Astrocyte of the spinal cord (primary cell): ENCODE measurements around the gene INSC.

Experiments used
- DNase-seq: peaks from one replicate; pipeline ENCODE4 v3.0.0; 2011; ENCODE audit warnings: low read depth, low spot score
- H3K4me3 ChIP-seq: 2 replicates; pipeline ENCODE4 v1.5.1; 2011; ENCODE audit warnings: low read depth, mild to moderate bottlenecking, low read length, moderate library complexity
- CTCF ChIP-seq: IDR thresholded peaks from 2 replicates; pipeline ENCODE4 v1.5.1; 2012; ENCODE audit warnings: low read depth, mild to moderate bottlenecking, low read length, inconsistent platforms
- in situ Hi-C: cut with HindIII; loops from 2 replicates; pipeline ENCODE4 v1.10.0; 2017; ENCODE audit warnings: low sequenced_read_pairs

The INSC gene

GRCh38 chr11:15200696-15201095 lies 86.0 kb downstream of the INSC start:
- no peak for TF ChIP-seq CTCF
- in situ Hi-C loops, result no loop called here
- no peak for DNase-seq
- no peak overlapping the region for H3K4me3 ChIP-seq

GRCh38 chr11:15201586-15201985 lies 86.9 kb downstream of the INSC start:
- DNase-seq, result no peak
- no peak for TF ChIP-seq CTCF
- no peak overlapping the region for H3K4me3 ChIP-seq
- in situ Hi-C loops, result no loop called here

GRCh38 chr11:15202626-15203025 lies 87.9 kb downstream of the INSC start:
- in situ Hi-C loops, result no loop called here
- no peak for TF ChIP-seq CTCF

GRCh38 chr11:15204711-15205110 lies 90.0 kb downstream of the INSC start:
- no peak for DNase-seq
- in situ Hi-C loops, result no loop called here
- no peak overlapping the region for H3K4me3 ChIP-seq
- TF ChIP-seq CTCF, result no peak

More at GRCh38 chr11:15202626-15203025, 87.9 kb downstream of the INSC start:
- H3K4me3 ChIP-seq, result no peak overlapping the region
- no peak for DNase-seq

- in situ Hi-C loops, result no loop called here
- H3K4me3 ChIP-seq, result no peak overlapping the region
- DNase-seq, result no peak
- no peak for TF ChIP-seq CTCF
Measured at GRCh38 chr11:15206791-15207190, 92.1 kb downstream of the INSC start.

- DNase-seq, result peak; percentile 68
- in situ Hi-C loops, result no loop called here
- TF ChIP-seq CTCF, result peak; percentile 85
- H3K4me3 ChIP-seq, result no peak overlapping the region
Measured at GRCh38 chr11:15208378-15209222, 93.9 kb downstream of the INSC start.
